Endothelial cell of umbilical vein (primary cell): ENCODE data around the gene TMEM38A. TPM values are rescaled to one million over a fixed set of nuclear protein-coding genes. Genes with fewer than 3 reads are reported as not detected.

Experiments used
- BruUV-seq: library from RNA; stranded (reverse); fragments of 400-500 nt; replicated peaks from 2 replicates; lab custom pipeline; 2021; lab: Mats Ljungman, UMichigan
- CTCF ChIA-PET: fragments of 300-600, 350-600 bp; sonication (Branson Sonifier 250); formaldehyde crosslinking; loops from one replicate; lab custom pipeline; 2021; ENCODE audit warnings: antibody characterized with exemption, inconsistent platforms; lab: Charles Lee
- POLR2A ChIA-PET: fragments of 300-600, 350-600 bp; sonication (Branson Sonifier 250); formaldehyde crosslinking; loops from one replicate; lab custom pipeline; 2021; ENCODE audit warnings: antibody characterized with exemption, inconsistent platforms; lab: Charles Lee
- DNase-seq: peaks from one replicate; pipeline ENCODE4 v3.0.0-alpha.2; 2011; ENCODE audit warnings: low read depth, low spot score
- FAIRE-seq: peaks from 2 replicates; lab custom pipeline; 2011; peaks lifted over from hg19 to GRCh38; lab: Jason Lieb, UNC
- H2AFZ ChIP-seq: 2 replicates; pipeline ENCODE4 v1.6.0; 2012; ENCODE audit warnings: low read depth, low read length, control low read depth, inconsistent platforms
- H3K27ac ChIP-seq: 2 replicates; pipeline ENCODE4 v1.5.1; 2011; ENCODE audit warnings: low read depth, mild to moderate bottlenecking, control low read depth, low read length, moderate library complexity; ENCODE audit not compliant: insufficient read depth
- H3K27me3 ChIP-seq, 2 experiments: 2 replicates each; pipeline versions ENCODE4 v1.6.0 to v1.6.1; 2011; ENCODE audit warnings: low read length in 2 of 2, mixed read lengths in 1 of 2; ENCODE audit not compliant: control insufficient read depth in 2 of 2, insufficient read depth in 2 of 2
- H3K36me3 ChIP-seq, 2 experiments: 2 replicates in 1 of 2; 3 replicates in 1 of 2; pipeline ENCODE4 v1.5.1; 2011; ENCODE audit warnings: low read length in 2 of 2, mild to moderate bottlenecking in 1 of 2, moderate library complexity in 1 of 2; ENCODE audit not compliant: control insufficient read depth in 2 of 2, insufficient read depth in 2 of 2; ENCODE audit errors: extremely low read depth in 1 of 2
- H3K4me1 ChIP-seq: 3 replicates; pipeline ENCODE4 v1.5.1; 2011; ENCODE audit warnings: mild to moderate bottlenecking, low read length; ENCODE audit not compliant: control insufficient read depth, insufficient read depth; ENCODE audit errors: extremely low read depth
- H3K4me2 ChIP-seq: 2 replicates; pipeline ENCODE4 v1.6.1; 2011; ENCODE audit warnings: low read length, control low read depth, mixed read lengths; ENCODE audit not compliant: insufficient read depth
- H3K4me3 ChIP-seq, 3 experiments: fragments of 200-600 bp in 1 of 3; sonication (generic), shearing (Covaris generic) in 1 of 3; replicated peaks in 1 of 3; 2 replicates each; pipeline ENCODE4 v1.5.1; 2011 to 2016; ENCODE audit warnings: control low read depth in 3 of 3, low read length in 3 of 3, mild to moderate bottlenecking in 2 of 3, inconsistent platforms in 1 of 3, low read depth in 1 of 3, moderate library complexity in 1 of 3; ENCODE audit not compliant: insufficient read depth in 1 of 3
- H3K79me2 ChIP-seq: 2 replicates; pipeline ENCODE4 v1.6.0; 2012; ENCODE audit warnings: low read length, inconsistent platforms; ENCODE audit not compliant: control insufficient read depth, insufficient read depth
- H3K9ac ChIP-seq: replicated peaks from 2 replicates; pipeline ENCODE3; 2011; ENCODE audit warnings: low read length, control low read depth; ENCODE audit not compliant: insufficient read depth; ENCODE audit errors: extremely low read depth
- H3K9me1 ChIP-seq: replicated peaks from 3 replicates; pipeline ENCODE4 v1.6.0; 2011; ENCODE audit warnings: mild to moderate bottlenecking, low read length; ENCODE audit not compliant: control insufficient read depth, insufficient read depth; ENCODE audit errors: extremely low read depth
- H3K9me3 ChIP-seq: replicated peaks from 2 replicates; pipeline ENCODE4 v1.5.1; 2012; ENCODE audit warnings: low read length, inconsistent platforms; ENCODE audit not compliant: control insufficient read depth, insufficient read depth
- H4K20me1 ChIP-seq: replicated peaks from 2 replicates; pipeline ENCODE3; 2011; ENCODE audit warnings: mild to moderate bottlenecking, low read length; ENCODE audit not compliant: control insufficient read depth, insufficient read depth; ENCODE audit errors: extremely low read depth
- GATA2 ChIP-seq: IDR thresholded peaks from 2 replicates; pipeline ENCODE4 v1.7.0; 2011; ENCODE audit warnings: low read depth, mild to moderate bottlenecking, moderate library complexity, mixed read lengths, low read length; ENCODE audit not compliant: insufficient read length, insufficient read depth
- JUN ChIP-seq: IDR thresholded peaks from 2 replicates; pipeline ENCODE4 v1.6.1; 2011; ENCODE audit warnings: borderline replicate concordance, low read depth; ENCODE audit not compliant: insufficient read length, insufficient read depth
- MYC ChIP-seq: IDR thresholded peaks from one replicate; pipeline ENCODE4 v1.6.1; 2011; ENCODE audit warnings: mild to moderate bottlenecking, low read depth, low read length
- POLR2A ChIP-seq: IDR thresholded peaks from 2 replicates; pipeline ENCODE4 v1.6.1; 2012; ENCODE audit warnings: low read depth, mild to moderate bottlenecking, control low read depth, low read length
- POLR2AphosphoS5 ChIP-seq: IDR thresholded peaks from 2 replicates; pipeline ENCODE4 v1.6.1; 2012; ENCODE audit warnings: low read depth, mild to moderate bottlenecking, control low read depth, low read length, moderate library complexity; ENCODE audit not compliant: insufficient read depth
- dilution Hi-C: fragments of 300-500 bp; cut with MboI; formaldehyde crosslinking; loops from one replicate; pipeline ENCODE4 v1.15.0; 2019; ENCODE audit warnings: low sequenced_read_pairs; ENCODE audit not compliant: extremely low pct_ligation_motif_present
- intact Hi-C: fragments of 100-400 bp; cut with micrococcal nuclease; formaldehyde crosslinking; loops from one replicate; pipeline ENCODE4 v1.10.0; 2022
- polyA plus RNA-seq, 4 experiments: library from polyadenylated mRNA; depleted of rRNA in 3 of 4; stranded (reverse) in 3 of 4; unstranded in 1 of 4; fragments of >200 nt; gene quantifications; 2 replicates each; pipeline versions ENCODE4 v1.2.1 to v1.2.3, GENCODE V29; 2011 to 2012; ENCODE audit warnings: missing spikeins in 1 of 4
- total RNA-seq: library from RNA; stranded (reverse); gene quantifications from 2 replicates; pipeline ENCODE4 v1.2.3, GENCODE V29; 2021

TMEM38A gene
- total and polyA plus RNA-seq, 2 donors (not counting 3 experiments of a cell fraction or from before 2014, with no cell fraction given) = 1.6 TPM

GRCh38 chr19:16736709-16737108 is 75.8 kb downstream of the TMEM38A start:
- no TSS peak for BruUV-seq
- dilution Hi-C loops (no loop called here), intact Hi-C loops (no loop called here)
- Histone ChIP-seq H3K4me2 (no peak overlapping the region), H3K36me3 (no peaks in the 10 kb centered on the region), H2AFZ (no peak overlapping the region), H3K9me3 (no peaks in the 10 kb centered on the region), H4K20me1 (no peaks in the 10 kb centered on the region), H3K9me1 (no peaks in the 10 kb centered on the region), H3K27ac (no peak overlapping the region), H3K9ac (no peak overlapping the region), H3K27me3 (no peaks in the 10 kb centered on the region), H3K4me1 (peaks cover 10% of the 10 kb centered on the region), H3K79me2 (no peaks in the 10 kb centered on the region), H3K4me3 (no peak overlapping the region)
- TF ChIP-seq MYC (no peak), JUN (no peak), POLR2AphosphoS5 (no peak), POLR2A (no peak)
- CTCF ChIA-PET = interaction anchor here (1.6 kb wide), 1 partner anchor 22 kb away, joined by 4 read pairs; no protein-coding TSS in a partner anchor
- DNase-seq (no peak), FAIRE-seq (no peak)
- POLR2A ChIA-PET = no interaction called here

- BruUV-seq = no TSS peak
- Histone ChIP-seq H3K27ac (no peak overlapping the region), H3K9ac (no peak overlapping the region), H3K27me3 (no peaks in the 10 kb centered on the region), H2AFZ (no peak overlapping the region), H3K4me2 (no peak overlapping the region), H4K20me1 (no peaks in the 10 kb centered on the region), H3K4me1 (peaks cover 10% of the 10 kb centered on the region), H3K9me3 (no peaks in the 10 kb centered on the region), H3K4me3 (no peak overlapping the region), H3K36me3 (no peaks in the 10 kb centered on the region), H3K79me2 (no peaks in the 10 kb centered on the region), H3K9me1 (no peaks in the 10 kb centered on the region)
- TF ChIP-seq MYC (no peak), GATA2 (no peak)
- dilution Hi-C loops = no loop called here
- intact Hi-C loops = no loop called here
- FAIRE-seq = peak; percentile 28
- no peak for DNase-seq
- POLR2A ChIA-PET = no interaction called here
- CTCF ChIA-PET = interaction anchor here (0.8 to 2.6 kb wide), 2 partner anchors 9 to 23 kb away, joined by 3 to 12 read pairs; no protein-coding TSS in a partner anchor
Measured at GRCh38 chr19:16737911-16738310, 77.0 kb downstream of the TMEM38A start.
